Glutamatergic neuron (in vitro differentiated cells): ENCODE results near the gene CMTR1. TPM values are rescaled to one million over a fixed set of nuclear protein-coding genes. Genes with fewer than 3 reads are reported as not detected.

Source experiments
- DNase-seq: peaks from one replicate; pipeline ENCODE4 v3.0.0; 2022
- H3K27ac Mint-ChIP-seq: one replicate; pipeline ENCODE4 v1.8.0; 2020; ENCODE audit warnings: mild to moderate bottlenecking, mixed read lengths, inconsistent platforms; ENCODE audit not compliant: unreplicated experiment
- H3K27me3 Mint-ChIP-seq: one replicate; pipeline ENCODE4 v1.8.0; 2020; ENCODE audit warnings: mild to moderate bottlenecking, moderate library complexity, mixed read lengths, inconsistent platforms; ENCODE audit not compliant: unreplicated experiment
- H3K36me3 Mint-ChIP-seq: one replicate; pipeline ENCODE4 v1.8.0; 2020; ENCODE audit warnings: mild to moderate bottlenecking, mixed read lengths, inconsistent platforms; ENCODE audit not compliant: unreplicated experiment
- H3K4me1 Mint-ChIP-seq: one replicate; pipeline ENCODE4 v1.8.0; 2020; ENCODE audit warnings: mild to moderate bottlenecking, low read depth, mixed read lengths, inconsistent platforms; ENCODE audit not compliant: unreplicated experiment
- H3K4me3 Mint-ChIP-seq: one replicate; pipeline ENCODE4 v1.8.0; 2020; ENCODE audit warnings: mild to moderate bottlenecking, mixed read lengths, inconsistent platforms; ENCODE audit not compliant: unreplicated experiment
- H3K9me3 Mint-ChIP-seq: one replicate; pipeline ENCODE4 v1.8.0; 2020; ENCODE audit warnings: mild to moderate bottlenecking, moderate library complexity, mixed read lengths, inconsistent platforms; ENCODE audit not compliant: unreplicated experiment
- total RNA-seq: library from RNA; stranded (reverse); fragmentation: NEBNext Ultra II Directional; extraction: Animal tissue kit (Norgen Biotek cat#: 25700); gene quantifications from one replicate; pipeline ENCODE4 v1.2.1, GENCODE V29; 2021; ENCODE audit not compliant: unreplicated experiment
- TF ChIP-seq, protein P1 (sequence below): fragments of 200-600 bp; sonication (generic); IDR thresholded peaks from one replicate; pipeline ENCODE4 v1.5.0; 2021; ENCODE audit not compliant: partially characterized antibody, unreplicated experiment

CMTR1 gene
- total RNA-seq, 1 donor from 2014 or later = 61.6 TPM

DNA sequence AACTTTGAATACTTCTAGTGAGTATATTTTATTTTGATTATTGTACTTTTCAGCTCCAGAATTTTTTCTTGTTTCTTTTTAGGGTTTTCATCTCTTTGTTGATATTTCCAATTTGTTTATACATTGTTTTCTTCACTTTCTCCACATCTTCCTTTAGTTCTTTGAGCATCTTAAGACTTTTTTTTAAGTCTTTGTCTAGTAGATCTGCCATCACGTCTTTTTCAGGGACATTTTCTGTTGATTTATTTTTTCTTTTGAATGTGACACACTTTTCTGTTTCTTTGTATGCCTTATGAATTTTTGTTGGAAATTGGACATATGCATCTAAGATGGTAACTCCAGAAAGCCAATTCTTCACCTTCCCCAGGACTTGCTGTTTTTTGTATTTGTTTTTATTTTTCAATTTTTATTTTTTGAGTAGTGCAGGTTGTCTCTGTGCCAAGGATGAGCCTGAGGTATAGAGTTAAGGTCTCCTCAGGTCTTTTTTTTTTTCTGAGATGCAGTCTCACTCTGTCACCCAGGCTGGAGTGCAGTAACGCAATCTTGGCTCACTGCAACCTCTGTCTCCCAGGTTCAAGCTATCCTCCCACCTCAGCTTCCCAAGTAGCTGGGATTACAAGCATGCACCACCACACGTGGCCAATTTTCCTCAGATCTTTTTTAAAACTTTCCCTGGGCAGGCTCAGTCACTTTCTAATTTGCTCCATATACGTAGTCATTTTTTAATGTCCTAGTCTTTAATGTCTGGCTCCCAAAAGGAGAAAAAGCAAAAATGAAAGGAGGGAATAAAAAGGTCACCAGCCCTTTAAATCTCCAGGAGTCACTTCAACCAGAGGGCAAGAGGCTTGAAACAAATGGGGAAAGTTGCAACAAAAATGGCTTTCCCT is 6.7 kb upstream of the CMTR1 start:
- H3K4me1 Mint-ChIP-seq = no peaks in the 10 kb centered on the region
- DNase-seq = no peak
- H3K27me3 Mint-ChIP-seq = no peaks in the 10 kb centered on the region
- H3K27ac Mint-ChIP-seq = no peak overlapping the region
- H3K4me3 Mint-ChIP-seq = no peak overlapping the region
- peaks cover 23% of the 10 kb centered on the region for H3K36me3 Mint-ChIP-seq
- TF ChIP-seq, protein P1, sequence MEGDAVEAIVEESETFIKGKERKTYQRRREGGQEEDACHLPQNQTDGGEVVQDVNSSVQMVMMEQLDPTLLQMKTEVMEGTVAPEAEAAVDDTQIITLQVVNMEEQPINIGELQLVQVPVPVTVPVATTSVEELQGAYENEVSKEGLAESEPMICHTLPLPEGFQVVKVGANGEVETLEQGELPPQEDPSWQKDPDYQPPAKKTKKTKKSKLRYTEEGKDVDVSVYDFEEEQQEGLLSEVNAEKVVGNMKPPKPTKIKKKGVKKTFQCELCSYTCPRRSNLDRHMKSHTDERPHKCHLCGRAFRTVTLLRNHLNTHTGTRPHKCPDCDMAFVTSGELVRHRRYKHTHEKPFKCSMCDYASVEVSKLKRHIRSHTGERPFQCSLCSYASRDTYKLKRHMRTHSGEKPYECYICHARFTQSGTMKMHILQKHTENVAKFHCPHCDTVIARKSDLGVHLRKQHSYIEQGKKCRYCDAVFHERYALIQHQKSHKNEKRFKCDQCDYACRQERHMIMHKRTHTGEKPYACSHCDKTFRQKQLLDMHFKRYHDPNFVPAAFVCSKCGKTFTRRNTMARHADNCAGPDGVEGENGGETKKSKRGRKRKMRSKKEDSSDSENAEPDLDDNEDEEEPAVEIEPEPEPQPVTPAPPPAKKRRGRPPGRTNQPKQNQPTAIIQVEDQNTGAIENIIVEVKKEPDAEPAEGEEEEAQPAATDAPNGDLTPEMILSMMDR = no peak
- H3K9me3 Mint-ChIP-seq = peaks cover 17% of the 10 kb centered on the region

DNA sequence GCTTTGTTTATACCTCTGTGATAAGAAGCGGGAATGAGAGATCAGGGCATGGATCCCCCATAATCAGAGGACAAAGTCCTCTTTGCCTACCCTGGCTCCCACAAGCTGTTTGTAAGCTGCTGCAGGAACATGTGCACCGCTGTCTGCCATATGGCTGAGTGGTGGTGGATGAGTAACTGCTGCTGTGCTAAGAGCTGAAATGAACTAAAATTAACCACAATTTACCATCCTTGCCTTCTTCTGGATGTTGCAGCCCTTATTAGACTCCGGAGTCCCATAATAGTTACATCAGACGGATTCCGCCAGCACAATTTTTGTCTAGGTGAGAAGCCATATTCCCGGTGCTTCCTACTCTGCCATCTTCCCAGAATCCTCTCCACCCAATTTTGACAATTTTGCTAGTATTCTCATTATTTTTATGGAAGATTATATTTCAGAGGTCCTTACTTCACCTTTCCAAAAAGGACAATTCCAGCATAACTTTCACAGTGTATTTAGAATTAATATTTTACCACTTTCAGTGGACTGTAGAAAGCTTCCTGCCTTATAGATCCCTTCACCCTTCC is 6.0 kb upstream of the CMTR1 start:
- H3K4me1 Mint-ChIP-seq = no peaks in the 10 kb centered on the region
- no peak for DNase-seq
- no peaks in the 10 kb centered on the region for H3K27me3 Mint-ChIP-seq
- TF ChIP-seq, protein P1 = no peak
- H3K4me3 Mint-ChIP-seq = no peak overlapping the region
- H3K36me3 Mint-ChIP-seq = peaks cover 23% of the 10 kb centered on the region
- no peak overlapping the region for H3K27ac Mint-ChIP-seq
- peaks cover 19% of the 10 kb centered on the region for H3K9me3 Mint-ChIP-seq

DNA sequence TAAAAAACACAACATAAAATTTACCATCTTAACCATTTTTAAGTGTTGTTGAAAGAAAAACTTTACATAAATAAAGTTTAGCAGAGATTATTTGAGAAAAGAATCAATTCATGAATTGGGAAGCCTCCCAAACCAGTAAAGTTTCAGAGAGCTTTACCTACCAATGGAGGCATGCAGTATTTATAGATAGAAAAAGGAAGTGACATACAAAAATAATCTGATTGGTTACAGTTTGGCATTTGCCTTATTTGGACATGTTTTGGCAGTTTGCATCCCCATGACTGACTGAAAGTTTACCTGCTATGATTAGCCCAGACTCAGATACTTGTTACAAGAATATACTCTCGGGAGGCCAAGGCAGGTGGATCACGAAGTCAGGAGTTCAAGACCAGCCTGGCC is 3.7 kb upstream of the CMTR1 start:
- H3K9me3 Mint-ChIP-seq = peaks cover 30% of the 10 kb centered on the region
- no peak overlapping the region for H3K27ac Mint-ChIP-seq
- TF ChIP-seq, protein P1 = no peak
- no peak for DNase-seq
- H3K36me3 Mint-ChIP-seq = peaks cover 23% of the 10 kb centered on the region
- no peak overlapping the region for H3K4me3 Mint-ChIP-seq
- peaks cover 16% of the 10 kb centered on the region for H3K27me3 Mint-ChIP-seq
- peaks cover 9% of the 10 kb centered on the region for H3K4me1 Mint-ChIP-seq

DNA sequence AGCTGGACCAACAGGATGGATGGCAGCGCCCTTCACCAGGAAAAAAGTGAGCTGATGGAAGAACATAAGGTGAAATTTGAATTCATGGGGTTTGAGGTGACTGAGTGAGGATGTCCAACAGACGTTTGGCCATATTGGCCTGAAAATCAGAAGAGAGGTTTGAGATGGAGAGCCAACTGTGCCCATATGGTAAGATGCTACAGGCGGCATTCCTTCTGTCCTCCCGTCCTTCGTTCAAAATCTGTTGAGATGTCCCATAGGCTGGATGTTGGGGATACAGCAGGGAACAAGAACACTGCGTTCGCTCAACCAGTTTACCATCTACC is 468 bp upstream of the CMTR1 start:
- H3K9me3 Mint-ChIP-seq = peaks cover 21% of the 10 kb centered on the region

More for the DNA sequence above, 468 bp upstream of the CMTR1 start:
- Mint-ChIP-seq H3K4me1 (peaks cover 31% of the 10 kb centered on the region), H3K36me3 (peaks cover 6% of the 10 kb centered on the region), H3K4me3 (peak overlapping the region; percentile 91), H3K27me3 (peaks cover 16% of the 10 kb centered on the region), H3K27ac (peak overlapping the region; percentile 92)
- DNase-seq = no peak
- TF ChIP-seq, protein P1 = no peak
